HL-60 (cell line): ENCODE measurements around the gene SYCP2.

Source experiments
- DNase-seq, 2 experiments: peaks; one replicate each; pipeline ENCODE4 v3.0.0-alpha.2; 2010 to 2020; ENCODE audit warnings: low read depth in 1 of 2, low spot score in 1 of 2
- H3K27ac ChIP-seq: fragments of 250-450 bp; sonication (Bioruptor Pico); replicated peaks from 2 replicates; pipeline ENCODE4 v1.5.1; 2020; ENCODE audit warnings: mild to moderate bottlenecking, moderate library complexity
- H3K27me3 ChIP-seq: fragments of 250-450 bp; sonication (Bioruptor Pico); 2 replicates; pipeline ENCODE4 v1.5.1; 2021; ENCODE audit warnings: mild to moderate bottlenecking, moderate library complexity; ENCODE audit not compliant: insufficient read depth, poor library complexity, severe bottlenecking
- H3K4me3 ChIP-seq: replicated peaks from 2 replicates; pipeline ENCODE4 v1.5.1; 2011; ENCODE audit warnings: mild to moderate bottlenecking, control low read depth, low read length; ENCODE audit not compliant: insufficient read depth
- GABPA ChIP-seq: IDR thresholded peaks from 2 replicates; pipeline ENCODE4 v1.6.1; 2012; ENCODE audit warnings: low read depth
- POLR2AphosphoS5 ChIP-seq: IDR thresholded peaks from 2 replicates; pipeline ENCODE4 v1.6.1; 2012; ENCODE audit warnings: low read depth
- REST ChIP-seq: IDR thresholded peaks from 2 replicates; pipeline ENCODE4 v1.6.1; 2012; ENCODE audit warnings: low read depth; ENCODE audit not compliant: insufficient replicate concordance
- SPI1 ChIP-seq: IDR thresholded peaks from 2 replicates; pipeline ENCODE4 v1.6.1; 2012; ENCODE audit warnings: low read depth, mild to moderate bottlenecking, borderline replicate concordance
- TF ChIP-seq, protein P1 (sequence below): IDR thresholded peaks from one replicate; pipeline ENCODE4 v1.5.1; 2011; ENCODE audit warnings: low read length, control low read depth, inconsistent platforms; ENCODE audit not compliant: insufficient read depth

The SYCP2 gene

DNA sequence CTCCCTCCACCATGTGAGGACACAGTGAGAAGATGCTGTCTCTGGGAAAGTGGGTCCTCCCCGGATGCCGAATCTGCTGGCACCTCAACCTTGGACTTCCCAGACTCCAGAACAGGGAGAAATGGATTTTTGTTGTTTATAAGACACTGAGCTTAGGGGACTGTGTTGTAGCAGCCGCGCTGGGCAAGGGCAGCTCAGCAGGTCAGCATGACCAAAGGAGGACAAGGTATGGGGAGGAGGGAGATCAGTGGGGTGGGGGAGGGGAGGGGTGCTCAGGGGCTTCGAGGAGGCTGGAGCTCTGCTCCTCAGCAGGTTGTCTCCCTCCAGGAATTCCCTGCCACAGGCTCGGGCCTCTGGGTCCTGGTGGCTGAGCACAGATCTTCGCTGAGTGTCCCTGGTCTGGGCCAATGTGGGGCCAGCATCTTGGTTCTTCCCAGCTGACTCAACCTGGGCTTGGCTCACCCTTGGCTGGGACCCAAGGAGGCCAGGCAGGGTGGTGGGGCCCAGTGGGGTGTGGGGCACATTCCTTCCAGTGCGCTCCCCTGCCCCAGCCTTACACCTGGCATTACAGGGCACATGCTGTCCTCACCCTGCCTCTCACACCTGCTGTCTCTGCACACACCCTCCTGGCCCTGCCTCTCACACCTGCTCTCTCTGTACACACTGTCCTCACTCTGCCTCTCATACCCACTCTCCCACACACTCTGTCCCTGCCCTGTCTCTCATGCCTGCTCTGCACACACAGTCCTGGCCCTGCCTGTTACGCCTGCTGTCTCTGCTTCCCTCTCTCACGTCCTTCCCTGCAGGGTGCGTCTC is 107.3 kb downstream of the SYCP2 start:
- H3K4me3 ChIP-seq = no peak overlapping the region
- no peaks in the 10 kb centered on the region for H3K27me3 ChIP-seq
- TF ChIP-seq, protein P1, sequence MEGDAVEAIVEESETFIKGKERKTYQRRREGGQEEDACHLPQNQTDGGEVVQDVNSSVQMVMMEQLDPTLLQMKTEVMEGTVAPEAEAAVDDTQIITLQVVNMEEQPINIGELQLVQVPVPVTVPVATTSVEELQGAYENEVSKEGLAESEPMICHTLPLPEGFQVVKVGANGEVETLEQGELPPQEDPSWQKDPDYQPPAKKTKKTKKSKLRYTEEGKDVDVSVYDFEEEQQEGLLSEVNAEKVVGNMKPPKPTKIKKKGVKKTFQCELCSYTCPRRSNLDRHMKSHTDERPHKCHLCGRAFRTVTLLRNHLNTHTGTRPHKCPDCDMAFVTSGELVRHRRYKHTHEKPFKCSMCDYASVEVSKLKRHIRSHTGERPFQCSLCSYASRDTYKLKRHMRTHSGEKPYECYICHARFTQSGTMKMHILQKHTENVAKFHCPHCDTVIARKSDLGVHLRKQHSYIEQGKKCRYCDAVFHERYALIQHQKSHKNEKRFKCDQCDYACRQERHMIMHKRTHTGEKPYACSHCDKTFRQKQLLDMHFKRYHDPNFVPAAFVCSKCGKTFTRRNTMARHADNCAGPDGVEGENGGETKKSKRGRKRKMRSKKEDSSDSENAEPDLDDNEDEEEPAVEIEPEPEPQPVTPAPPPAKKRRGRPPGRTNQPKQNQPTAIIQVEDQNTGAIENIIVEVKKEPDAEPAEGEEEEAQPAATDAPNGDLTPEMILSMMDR = no peak
- TF ChIP-seq SPI1 (no peak), POLR2AphosphoS5 (no peak), GABPA (no peak), REST (no peak)
- DNase-seq = no peak
- H3K27ac ChIP-seq = no peak overlapping the region

DNA sequence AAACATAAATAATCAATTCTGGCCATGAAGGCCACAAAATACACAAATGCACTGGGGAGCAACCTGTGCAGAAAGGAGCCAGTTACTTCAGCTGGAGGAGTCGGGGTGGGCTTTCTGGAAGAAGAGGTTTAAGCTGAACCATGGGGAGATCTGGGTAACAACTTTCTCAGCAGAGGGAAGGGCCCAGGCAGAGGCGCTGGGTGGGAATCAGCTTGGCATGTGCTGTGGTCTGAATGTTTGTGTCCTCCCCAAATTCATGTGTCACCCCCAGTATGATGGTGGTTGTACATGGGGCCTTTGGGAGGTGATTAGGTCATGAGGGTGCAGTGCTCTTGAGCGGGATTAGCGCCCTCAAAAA is 107.9 kb downstream of the SYCP2 start:
- H3K27ac ChIP-seq = no peak overlapping the region
- no peak for TF ChIP-seq GABPA
- TF ChIP-seq, protein P1 = no peak
- no peak for TF ChIP-seq POLR2AphosphoS5
- TF ChIP-seq REST = no peak
- no peak for TF ChIP-seq SPI1
- H3K27me3 ChIP-seq = no peaks in the 10 kb centered on the region
- DNase-seq = no peak
- no peak overlapping the region for H3K4me3 ChIP-seq

- DNase-seq = no peak
- Histone ChIP-seq H3K27ac (no peak overlapping the region), H3K4me3 (no peak overlapping the region), H3K27me3 (no peaks in the 10 kb centered on the region)
- TF ChIP-seq SPI1 (no peak), GABPA (no peak), POLR2AphosphoS5 (no peak), REST (no peak)
- TF ChIP-seq, protein P1 = no peak
Measured at GRCh38 chr20:59824711-59825562, 108.5 kb downstream of the SYCP2 start.
